Measurements from ENCODE around the gene PKNOX1. TPM values are rescaled to one million over a fixed set of nuclear protein-coding genes. Genes with fewer than 3 reads are reported as not detected.
"Not testable (repeated sequence)": the region's sequence is repeated elsewhere in the genome, so short reads cannot be mapped to it uniquely, and the experiment has no call there.

The PKNOX1 gene
- total and polyA plus RNA-seq, 3 donors from 2014 or later = 22.1 to 82.5 (median 38.8) TPM

GRCh38 chr21:42956824-42957630 is 17.3 kb upstream of the PKNOX1 start:
- TF ChIP-seq, protein P1, sequence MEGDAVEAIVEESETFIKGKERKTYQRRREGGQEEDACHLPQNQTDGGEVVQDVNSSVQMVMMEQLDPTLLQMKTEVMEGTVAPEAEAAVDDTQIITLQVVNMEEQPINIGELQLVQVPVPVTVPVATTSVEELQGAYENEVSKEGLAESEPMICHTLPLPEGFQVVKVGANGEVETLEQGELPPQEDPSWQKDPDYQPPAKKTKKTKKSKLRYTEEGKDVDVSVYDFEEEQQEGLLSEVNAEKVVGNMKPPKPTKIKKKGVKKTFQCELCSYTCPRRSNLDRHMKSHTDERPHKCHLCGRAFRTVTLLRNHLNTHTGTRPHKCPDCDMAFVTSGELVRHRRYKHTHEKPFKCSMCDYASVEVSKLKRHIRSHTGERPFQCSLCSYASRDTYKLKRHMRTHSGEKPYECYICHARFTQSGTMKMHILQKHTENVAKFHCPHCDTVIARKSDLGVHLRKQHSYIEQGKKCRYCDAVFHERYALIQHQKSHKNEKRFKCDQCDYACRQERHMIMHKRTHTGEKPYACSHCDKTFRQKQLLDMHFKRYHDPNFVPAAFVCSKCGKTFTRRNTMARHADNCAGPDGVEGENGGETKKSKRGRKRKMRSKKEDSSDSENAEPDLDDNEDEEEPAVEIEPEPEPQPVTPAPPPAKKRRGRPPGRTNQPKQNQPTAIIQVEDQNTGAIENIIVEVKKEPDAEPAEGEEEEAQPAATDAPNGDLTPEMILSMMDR (IDR thresholded peaks at IDR 0.05) = no peak
- no peak for TF ChIP-seq POLR2A (IDR thresholded peaks at IDR 0.05)
- H3K36me3 ChIP-seq (ENCODE audit: low read depth, missing control alignments) = no peaks in the 10 kb centered on the region
- no peaks in the 10 kb centered on the region for H3K4me1 ChIP-seq
- no peak overlapping the region for H3K27ac ChIP-seq
- no peak for DNase-seq
- H3K4me3 ChIP-seq = no peak overlapping the region
- H3K9me3 ChIP-seq = no peaks in the 10 kb centered on the region
- 88 to 91% methylated on average over 13 of the region's 13 CpGs for WGBS, 2 donors
- H3K27me3 ChIP-seq = no peaks in the 10 kb centered on the region
- intact Hi-C loops (cut with DNase I; ENCODE audit: low total_unique reads) = no loop called here

- H3K9me3 ChIP-seq; H3K4me3 ChIP-seq; DNase-seq; H3K27me3 ChIP-seq; H3K36me3 ChIP-seq (ENCODE audit: low read depth, missing control alignments); H3K27ac ChIP-seq; H3K4me1 ChIP-seq; intact Hi-C loops (cut with DNase I; ENCODE audit: low total_unique reads): not testable (repeated sequence)
- 83 to 94% methylated on average over 6 of the region's 6 CpGs for WGBS, 2 donors
Observed at GRCh38 chr21:42958122-42958521, 16.2 kb upstream of the PKNOX1 start.

DNA sequence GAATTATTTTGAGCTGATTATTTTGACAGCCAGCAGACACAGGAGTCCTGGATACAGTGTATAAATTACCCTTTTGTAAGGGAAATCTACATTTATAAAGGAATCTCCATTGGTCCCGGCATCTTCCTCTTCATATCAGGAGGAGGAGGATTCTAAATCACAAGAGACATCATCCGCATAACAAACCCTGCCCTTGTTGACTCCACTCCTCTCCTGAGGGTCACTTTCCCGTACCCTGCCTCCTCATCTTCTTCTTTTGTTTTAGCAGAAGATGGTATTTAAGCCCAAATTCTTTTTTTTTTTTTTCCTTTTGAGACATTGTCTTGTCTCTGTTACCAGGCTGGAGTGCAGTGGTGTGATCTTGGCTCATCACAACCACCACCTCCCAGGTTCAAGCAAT is 14.6 kb upstream of the PKNOX1 start:
- TF ChIP-seq, protein P1 (IDR thresholded peaks at IDR 0.05) = no peak
- no peak for TF ChIP-seq POLR2A (IDR thresholded peaks at IDR 0.05)
- H3K4me1 ChIP-seq = no peaks in the 10 kb centered on the region
- WGBS, 2 donors = 73 to 83% methylated on average over 3 of the region's 3 CpGs
- intact Hi-C loops (cut with DNase I; ENCODE audit: low total_unique reads) = no loop called here
- no peaks in the 10 kb centered on the region for H3K9me3 ChIP-seq
- no peaks in the 10 kb centered on the region for H3K36me3 ChIP-seq (ENCODE audit: low read depth, missing control alignments)
- no peak for DNase-seq
- H3K27ac ChIP-seq = no peak overlapping the region
- H3K27me3 ChIP-seq = no peaks in the 10 kb centered on the region
- no peak overlapping the region for H3K4me3 ChIP-seq

DNA sequence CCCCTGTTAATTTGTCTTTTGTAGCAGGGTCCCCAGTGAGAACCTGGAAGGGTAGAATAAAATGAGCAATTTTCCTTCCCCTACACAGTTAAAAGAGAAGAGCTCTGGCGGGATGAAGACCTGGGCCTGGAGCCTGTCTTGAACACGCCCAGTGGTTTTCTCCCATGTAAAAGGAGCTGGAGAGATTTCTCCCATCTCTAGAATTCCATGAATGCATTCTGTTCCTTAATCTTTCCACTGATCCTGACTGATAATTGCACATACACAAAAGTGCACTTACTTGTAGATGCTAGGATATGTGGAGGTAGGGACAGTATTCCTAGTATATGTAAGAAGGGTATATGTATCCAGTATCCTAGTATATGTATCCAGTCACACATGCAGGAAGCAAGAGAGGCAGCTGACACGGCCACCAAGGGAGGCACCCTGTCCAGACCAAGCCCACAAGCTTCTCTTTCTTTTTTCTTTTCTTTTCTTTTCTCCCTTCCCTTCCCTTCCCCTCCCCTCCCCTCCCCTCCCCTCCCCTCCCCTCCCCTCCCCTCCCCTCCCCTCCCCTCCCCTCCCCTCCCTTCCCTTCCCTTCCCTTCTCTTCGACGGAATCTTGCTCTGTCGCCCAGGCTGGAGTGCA is 11.9 kb upstream of the PKNOX1 start:
- intact Hi-C loops (cut with DNase I; ENCODE audit: low total_unique reads) = no loop called here
- TF ChIP-seq, protein P1 (IDR thresholded peaks at IDR 0.05) = no peak
- TF ChIP-seq POLR2A (IDR thresholded peaks at IDR 0.05) = no peak
- Histone ChIP-seq H3K4me3 (no peak overlapping the region), H3K9me3 (no peaks in the 10 kb centered on the region), H3K27ac (no peak overlapping the region), H3K36me3 (ENCODE audit: low read depth, missing control alignments) (no peaks in the 10 kb centered on the region), H3K4me1 (no peaks in the 10 kb centered on the region), H3K27me3 (no peaks in the 10 kb centered on the region)
- DNase-seq = no peak
- WGBS, 2 donors = 83 to 88% methylated on average over 6 of the region's 6 CpGs

GRCh38 chr21:42964086-42964485 is 10.3 kb upstream of the PKNOX1 start:
- intact Hi-C loops (cut with DNase I; ENCODE audit: low total_unique reads) = no loop called here
- TF ChIP-seq, protein P1 (IDR thresholded peaks at IDR 0.05) = no peak
- TF ChIP-seq POLR2A (IDR thresholded peaks at IDR 0.05) = no peak
- no peaks in the 10 kb centered on the region for H3K4me1 ChIP-seq
- H3K9me3 ChIP-seq = no peaks in the 10 kb centered on the region
- 83 to 95% methylated on average over 6 to 9 of the region's 9 CpGs for WGBS, 2 donors
- H3K36me3 ChIP-seq (ENCODE audit: low read depth, missing control alignments) = no peaks in the 10 kb centered on the region
- no peak overlapping the region for H3K4me3 ChIP-seq
- no peak for DNase-seq
- no peak overlapping the region for H3K27ac ChIP-seq
- H3K27me3 ChIP-seq = no peaks in the 10 kb centered on the region
